ENCODE results near the gene D2HGDH. TPM values are rescaled to one million over a fixed set of nuclear protein-coding genes. Genes with fewer than 3 reads are reported as not detected.

D2HGDH gene
- total and polyA plus RNA-seq, 2 of the 13 experiments (the other 11 are each of a cell fraction or from before 2014, with no cell fraction given) = 19.2 to 20.3 TPM

DNA sequence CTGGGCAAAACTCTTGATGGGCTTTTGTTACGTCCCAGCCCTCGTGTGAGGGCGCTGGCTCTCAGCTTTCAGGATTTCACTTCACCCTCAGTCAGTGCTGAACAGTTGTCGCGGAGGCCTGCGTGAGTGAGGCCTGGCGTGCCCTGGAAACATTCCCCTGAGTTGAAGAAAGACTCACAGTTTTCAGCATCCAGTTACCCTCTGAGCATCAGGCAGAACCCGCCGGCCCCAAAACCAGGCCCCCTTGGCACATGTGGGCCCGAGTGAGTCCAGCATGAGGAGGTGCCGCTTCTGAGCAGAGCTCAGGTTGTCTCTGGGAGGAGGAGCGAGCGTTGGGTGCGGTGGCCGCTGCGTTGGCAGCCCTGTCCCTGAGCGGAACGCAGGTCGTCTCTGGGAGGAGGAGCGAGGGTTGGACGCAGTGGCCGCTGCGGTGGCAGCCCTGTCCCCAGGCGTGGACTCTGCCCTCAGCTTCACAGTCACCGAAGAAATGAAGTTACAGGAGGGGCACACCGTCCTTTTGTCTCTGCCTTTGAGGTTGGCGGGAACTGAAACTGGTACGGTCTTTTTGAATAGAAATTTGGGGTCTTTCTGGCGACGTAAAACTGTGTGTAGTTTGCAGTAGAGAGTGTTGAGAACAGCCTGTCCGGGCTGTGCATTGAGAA, 74.4 kb downstream of the D2HGDH start, which contains the start of gene NEU4 (continued):
- TF ChIP-seq HNF4G (IDR thresholded peaks at IDR 0.05; ENCODE audit: borderline replicate concordance, low read depth, low read length) (peak; percentile 96), HNF4G (CRISPR knock-in tag; IDR thresholded peaks at IDR 0.05; ENCODE audit: borderline replicate concordance, low read depth) (peak; percentile 98), ZNF574 (CRISPR knock-in tag; IDR thresholded peaks at IDR 0.05) (peak; percentile 90), ARNTL (CRISPR knock-in tag; IDR thresholded peaks at IDR 0.05) (peak; percentile 92), RFXANK (CRISPR knock-in tag; IDR thresholded peaks at IDR 0.05) (no peak), SRF (IDR thresholded peaks at IDR 0.05; ENCODE audit: low read depth, low read length) (no peak), ESRRA (CRISPR knock-in tag; IDR thresholded peaks at IDR 0.05; ENCODE audit: low read depth) (peak; percentile 94), ARNT2 (CRISPR knock-in tag; IDR thresholded peaks at IDR 0.05; ENCODE audit: low read depth) (peak; percentile 97), AGO2 (optimal IDR thresholded peaks at IDR 0.05; ENCODE audit: low read depth, low read length) (peak; percentile 80)
- TF ChIP-seq, protein P1, sequence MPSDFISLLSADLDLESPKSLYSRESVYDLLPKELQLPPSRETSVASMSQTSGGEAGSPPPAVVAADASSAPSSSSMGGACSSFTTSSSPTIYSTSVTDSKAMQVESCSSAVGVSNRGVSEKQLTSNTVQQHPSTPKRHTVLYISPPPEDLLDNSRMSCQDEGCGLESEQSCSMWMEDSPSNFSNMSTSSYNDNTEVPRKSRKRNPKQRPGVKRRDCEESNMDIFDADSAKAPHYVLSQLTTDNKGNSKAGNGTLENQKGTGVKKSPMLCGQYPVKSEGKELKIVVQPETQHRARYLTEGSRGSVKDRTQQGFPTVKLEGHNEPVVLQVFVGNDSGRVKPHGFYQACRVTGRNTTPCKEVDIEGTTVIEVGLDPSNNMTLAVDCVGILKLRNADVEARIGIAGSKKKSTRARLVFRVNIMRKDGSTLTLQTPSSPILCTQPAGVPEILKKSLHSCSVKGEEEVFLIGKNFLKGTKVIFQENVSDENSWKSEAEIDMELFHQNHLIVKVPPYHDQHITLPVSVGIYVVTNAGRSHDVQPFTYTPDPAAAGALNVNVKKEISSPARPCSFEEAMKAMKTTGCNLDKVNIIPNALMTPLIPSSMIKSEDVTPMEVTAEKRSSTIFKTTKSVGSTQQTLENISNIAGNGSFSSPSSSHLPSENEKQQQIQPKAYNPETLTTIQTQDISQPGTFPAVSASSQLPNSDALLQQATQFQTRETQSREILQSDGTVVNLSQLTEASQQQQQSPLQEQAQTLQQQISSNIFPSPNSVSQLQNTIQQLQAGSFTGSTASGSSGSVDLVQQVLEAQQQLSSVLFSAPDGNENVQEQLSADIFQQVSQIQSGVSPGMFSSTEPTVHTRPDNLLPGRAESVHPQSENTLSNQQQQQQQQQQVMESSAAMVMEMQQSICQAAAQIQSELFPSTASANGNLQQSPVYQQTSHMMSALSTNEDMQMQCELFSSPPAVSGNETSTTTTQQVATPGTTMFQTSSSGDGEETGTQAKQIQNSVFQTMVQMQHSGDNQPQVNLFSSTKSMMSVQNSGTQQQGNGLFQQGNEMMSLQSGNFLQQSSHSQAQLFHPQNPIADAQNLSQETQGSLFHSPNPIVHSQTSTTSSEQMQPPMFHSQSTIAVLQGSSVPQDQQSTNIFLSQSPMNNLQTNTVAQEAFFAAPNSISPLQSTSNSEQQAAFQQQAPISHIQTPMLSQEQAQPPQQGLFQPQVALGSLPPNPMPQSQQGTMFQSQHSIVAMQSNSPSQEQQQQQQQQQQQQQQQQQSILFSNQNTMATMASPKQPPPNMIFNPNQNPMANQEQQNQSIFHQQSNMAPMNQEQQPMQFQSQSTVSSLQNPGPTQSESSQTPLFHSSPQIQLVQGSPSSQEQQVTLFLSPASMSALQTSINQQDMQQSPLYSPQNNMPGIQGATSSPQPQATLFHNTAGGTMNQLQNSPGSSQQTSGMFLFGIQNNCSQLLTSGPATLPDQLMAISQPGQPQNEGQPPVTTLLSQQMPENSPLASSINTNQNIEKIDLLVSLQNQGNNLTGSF (CRISPR knock-in tag; IDR thresholded peaks at IDR 0.05) = peak; percentile 93
- TF ChIP-seq, protein P2, sequence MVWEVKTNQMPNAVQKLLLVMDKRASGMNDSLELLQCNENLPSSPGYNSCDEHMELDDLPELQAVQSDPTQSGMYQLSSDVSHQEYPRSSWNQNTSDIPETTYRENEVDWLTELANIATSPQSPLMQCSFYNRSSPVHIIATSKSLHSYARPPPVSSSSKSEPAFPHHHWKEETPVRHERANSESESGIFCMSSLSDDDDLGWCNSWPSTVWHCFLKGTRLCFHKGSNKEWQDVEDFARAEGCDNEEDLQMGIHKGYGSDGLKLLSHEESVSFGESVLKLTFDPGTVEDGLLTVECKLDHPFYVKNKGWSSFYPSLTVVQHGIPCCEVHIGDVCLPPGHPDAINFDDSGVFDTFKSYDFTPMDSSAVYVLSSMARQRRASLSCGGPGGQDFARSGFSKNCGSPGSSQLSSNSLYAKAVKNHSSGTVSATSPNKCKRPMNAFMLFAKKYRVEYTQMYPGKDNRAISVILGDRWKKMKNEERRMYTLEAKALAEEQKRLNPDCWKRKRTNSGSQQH (CRISPR knock-in tag; IDR thresholded peaks at IDR 0.05; ENCODE audit: low read depth) = no peak; the same call in none of the 2 replicates
- TF ChIP-seq, protein P3, sequence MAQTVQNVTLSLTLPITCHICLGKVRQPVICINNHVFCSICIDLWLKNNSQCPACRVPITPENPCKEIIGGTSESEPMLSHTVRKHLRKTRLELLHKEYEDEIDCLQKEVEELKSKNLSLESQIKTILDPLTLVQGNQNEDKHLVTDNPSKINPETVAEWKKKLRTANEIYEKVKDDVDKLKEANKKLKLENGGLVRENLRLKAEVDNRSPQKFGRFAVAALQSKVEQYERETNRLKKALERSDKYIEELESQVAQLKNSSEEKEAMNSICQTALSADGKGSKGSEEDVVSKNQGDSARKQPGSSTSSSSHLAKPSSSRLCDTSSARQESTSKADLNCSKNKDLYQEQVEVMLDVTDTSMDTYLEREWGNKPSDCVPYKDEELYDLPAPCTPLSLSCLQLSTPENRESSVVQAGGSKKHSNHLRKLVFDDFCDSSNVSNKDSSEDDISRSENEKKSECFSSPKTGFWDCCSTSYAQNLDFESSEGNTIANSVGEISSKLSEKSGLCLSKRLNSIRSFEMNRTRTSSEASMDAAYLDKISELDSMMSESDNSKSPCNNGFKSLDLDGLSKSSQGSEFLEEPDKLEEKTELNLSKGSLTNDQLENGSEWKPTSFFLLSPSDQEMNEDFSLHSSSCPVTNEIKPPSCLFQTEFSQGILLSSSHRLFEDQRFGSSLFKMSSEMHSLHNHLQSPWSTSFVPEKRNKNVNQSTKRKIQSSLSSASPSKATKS (CRISPR knock-in tag; IDR thresholded peaks at IDR 0.05) = 0 out of 2 replicates have a peak, but pooled peaks have one; percentile 88
- TF ChIP-seq, protein P4, sequence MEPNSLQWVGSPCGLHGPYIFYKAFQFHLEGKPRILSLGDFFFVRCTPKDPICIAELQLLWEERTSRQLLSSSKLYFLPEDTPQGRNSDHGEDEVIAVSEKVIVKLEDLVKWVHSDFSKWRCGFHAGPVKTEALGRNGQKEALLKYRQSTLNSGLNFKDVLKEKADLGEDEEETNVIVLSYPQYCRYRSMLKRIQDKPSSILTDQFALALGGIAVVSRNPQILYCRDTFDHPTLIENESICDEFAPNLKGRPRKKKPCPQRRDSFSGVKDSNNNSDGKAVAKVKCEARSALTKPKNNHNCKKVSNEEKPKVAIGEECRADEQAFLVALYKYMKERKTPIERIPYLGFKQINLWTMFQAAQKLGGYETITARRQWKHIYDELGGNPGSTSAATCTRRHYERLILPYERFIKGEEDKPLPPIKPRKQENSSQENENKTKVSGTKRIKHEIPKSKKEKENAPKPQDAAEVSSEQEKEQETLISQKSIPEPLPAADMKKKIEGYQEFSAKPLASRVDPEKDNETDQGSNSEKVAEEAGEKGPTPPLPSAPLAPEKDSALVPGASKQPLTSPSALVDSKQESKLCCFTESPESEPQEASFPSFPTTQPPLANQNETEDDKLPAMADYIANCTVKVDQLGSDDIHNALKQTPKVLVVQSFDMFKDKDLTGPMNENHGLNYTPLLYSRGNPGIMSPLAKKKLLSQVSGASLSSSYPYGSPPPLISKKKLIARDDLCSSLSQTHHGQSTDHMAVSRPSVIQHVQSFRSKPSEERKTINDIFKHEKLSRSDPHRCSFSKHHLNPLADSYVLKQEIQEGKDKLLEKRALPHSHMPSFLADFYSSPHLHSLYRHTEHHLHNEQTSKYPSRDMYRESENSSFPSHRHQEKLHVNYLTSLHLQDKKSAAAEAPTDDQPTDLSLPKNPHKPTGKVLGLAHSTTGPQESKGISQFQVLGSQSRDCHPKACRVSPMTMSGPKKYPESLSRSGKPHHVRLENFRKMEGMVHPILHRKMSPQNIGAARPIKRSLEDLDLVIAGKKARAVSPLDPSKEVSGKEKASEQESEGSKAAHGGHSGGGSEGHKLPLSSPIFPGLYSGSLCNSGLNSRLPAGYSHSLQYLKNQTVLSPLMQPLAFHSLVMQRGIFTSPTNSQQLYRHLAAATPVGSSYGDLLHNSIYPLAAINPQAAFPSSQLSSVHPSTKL (CRISPR knock-in tag; IDR thresholded peaks at IDR 0.05) = peak; percentile 83

Measured in HepG2 (cell line).